Measurements from ENCODE around the gene DACT2.
"Not testable (repeated sequence)": the region's sequence is repeated elsewhere in the genome, so short reads cannot be mapped to it uniquely, and the experiment has no call there.

Gene DACT2

GRCh38 chr6:168280899-168281245 lies 38.7 kb downstream of the DACT2 start:
- no peak for DNase-seq (ENCODE audit: low read depth)

GRCh38 chr6:168280020-168280898 lies 39.3 kb downstream of the DACT2 start:
- no peak for DNase-seq (ENCODE audit: low read depth)

- no peak for DNase-seq (ENCODE audit: low read depth)
Measured at GRCh38 chr6:168279403-168279935, 40.1 kb downstream of the DACT2 start.

GRCh38 chr6:168278904-168279303 lies 40.7 kb downstream of the DACT2 start:
- DNase-seq (ENCODE audit: low read depth), result no peak

GRCh38 chr6:168277274-168277669 lies 42.3 kb downstream of the DACT2 start:
- DNase-seq (ENCODE audit: low read depth), result no peak

- DNase-seq (ENCODE audit: low read depth), result no peak
Measured at GRCh38 chr6:168276576-168277273, 42.9 kb downstream of the DACT2 start.

- no peak for DNase-seq (ENCODE audit: low read depth)
Measured at GRCh38 chr6:168275168-168275567, 44.4 kb downstream of the DACT2 start.

- no peak for DNase-seq (ENCODE audit: low read depth)
Measured at GRCh38 chr6:168274037-168274952, 45.3 kb downstream of the DACT2 start.

- DNase-seq (ENCODE audit: low read depth), result no peak
Measured at GRCh38 chr6:168273441-168274036, 46.0 kb downstream of the DACT2 start.

- DNase-seq (ENCODE audit: low read depth), result no peak
Measured at GRCh38 chr6:168272415-168273325, 46.9 kb downstream of the DACT2 start.

- no peak for DNase-seq (ENCODE audit: low read depth)
Measured at GRCh38 chr6:168270274-168271172, 49.1 kb downstream of the DACT2 start.

- no peak for DNase-seq (ENCODE audit: low read depth)
Measured at GRCh38 chr6:168269455-168270243, 49.9 kb downstream of the DACT2 start.

GRCh38 chr6:168268755-168269154 lies 50.8 kb downstream of the DACT2 start:
- no peak for DNase-seq (ENCODE audit: low read depth)

- DNase-seq (ENCODE audit: low read depth), result not testable (repeated sequence)
Measured at GRCh38 chr6:168267779-168268178, 51.8 kb downstream of the DACT2 start.

- no peak for DNase-seq (ENCODE audit: low read depth)
Measured at GRCh38 chr6:168265827-168266815, 53.5 kb downstream of the DACT2 start.

GRCh38 chr6:168265394-168265793 lies 54.2 kb downstream of the DACT2 start:
- DNase-seq (ENCODE audit: low read depth), result no peak

GRCh38 chr6:168264593-168265335 lies 54.8 kb downstream of the DACT2 start:
- DNase-seq (ENCODE audit: low read depth), result no peak

Measured in fibroblast of the conjunctiva (primary cell).